Keratinocyte (primary cell): ENCODE data around the gene PEX11G. TPM values are rescaled to one million over a fixed set of nuclear protein-coding genes. Genes with fewer than 3 reads are reported as not detected.
A peak's percentile ranks its signal among the peaks of the same experiment; 100 is the strongest.

Experiments used
- DNase-seq: peaks from one replicate; pipeline ENCODE4 v3.0.0-alpha.2; 2011; ENCODE audit warnings: low read depth, missing footprints, low spot score
- FAIRE-seq: peaks from 2 replicates; lab custom pipeline; 2011; peaks lifted over from hg19 to GRCh38; lab: Jason Lieb, UNC
- H2AFZ ChIP-seq: 2 replicates; pipeline ENCODE4 v1.6.0; 2012; ENCODE audit warnings: low read length, control low read depth, inconsistent platforms; ENCODE audit not compliant: control insufficient read depth
- H3K27ac ChIP-seq: 2 replicates; pipeline ENCODE4 v1.5.1; 2011; ENCODE audit warnings: low read length; ENCODE audit not compliant: control insufficient read depth, insufficient read depth
- H3K27me3 ChIP-seq: 3 replicates; pipeline ENCODE4 v1.6.0; 2011; ENCODE audit warnings: low read length; ENCODE audit not compliant: control insufficient read depth, insufficient read depth; ENCODE audit errors: extremely low read depth
- H3K36me3 ChIP-seq, 2 experiments: 2 replicates in 1 of 2; 3 replicates in 1 of 2; pipeline ENCODE4 v1.5.1; 2011; ENCODE audit warnings: low read length in 2 of 2, mild to moderate bottlenecking in 1 of 2; ENCODE audit not compliant: control insufficient read depth in 2 of 2, insufficient read depth in 2 of 2; ENCODE audit errors: extremely low read depth in 1 of 2
- H3K4me1 ChIP-seq: 3 replicates; pipeline ENCODE4 v1.5.1; 2011; ENCODE audit warnings: low read length; ENCODE audit not compliant: control insufficient read depth, insufficient read depth; ENCODE audit errors: extremely low read depth
- H3K4me2 ChIP-seq: 3 replicates; pipeline ENCODE4 v1.6.0; 2011; ENCODE audit warnings: low read depth, low read length; ENCODE audit not compliant: control insufficient read depth, insufficient read depth; ENCODE audit errors: extremely low read depth
- H3K4me3 ChIP-seq, 3 experiments: fragments of 200-600 bp in 1 of 3; sonication (generic) in 1 of 3; 2 replicates in 2 of 3; 3 replicates in 1 of 3; pipeline ENCODE4 v1.5.1; 2011 to 2016; ENCODE audit warnings: low read length in 3 of 3, mild to moderate bottlenecking in 3 of 3, control low read depth in 2 of 3, inconsistent platforms in 1 of 3, low read depth in 1 of 3, mixed read lengths in 1 of 3, mixed run types in 1 of 3, moderate library complexity in 1 of 3; ENCODE audit not compliant: control insufficient read depth in 2 of 3, insufficient read depth in 2 of 3; ENCODE audit errors: extremely low read depth in 1 of 3
- H3K79me2 ChIP-seq: 2 replicates; pipeline ENCODE4 v1.6.0; 2012; ENCODE audit warnings: low read length; ENCODE audit not compliant: control insufficient read depth, insufficient read depth
- H3K9ac ChIP-seq: 3 replicates; pipeline ENCODE4 v1.6.0; 2011; ENCODE audit warnings: low read length; ENCODE audit not compliant: control insufficient read depth, insufficient read depth; ENCODE audit errors: extremely low read depth
- H3K9me1 ChIP-seq: 3 replicates; pipeline ENCODE4 v1.6.0; 2011; ENCODE audit warnings: low read length; ENCODE audit not compliant: control insufficient read depth, insufficient read depth; ENCODE audit errors: extremely low read depth
- H3K9me3 ChIP-seq: 2 replicates; pipeline ENCODE4 v1.5.1; 2012; ENCODE audit warnings: low read depth, low read length; ENCODE audit not compliant: control insufficient read depth
- H4K20me1 ChIP-seq: 3 replicates; pipeline ENCODE4 v1.6.0; 2011; ENCODE audit warnings: low read length; ENCODE audit not compliant: control insufficient read depth, insufficient read depth; ENCODE audit errors: extremely low read depth
- EZH2 ChIP-seq: IDR thresholded peaks from one replicate; pipeline ENCODE4 v1.6.1; 2012; ENCODE audit warnings: inconsistent platforms, mild to moderate bottlenecking, low read length, moderate library complexity
- dilution Hi-C: fragments of 300-500 bp; cut with MboI; formaldehyde crosslinking; loops from one replicate; pipeline ENCODE4 v1.7.0; 2020; ENCODE audit warnings: low sequenced_read_pairs; ENCODE audit not compliant: extremely low pct_ligation_motif_present
- polyA plus RNA-seq, 5 experiments: library from polyadenylated mRNA; depleted of rRNA in 3 of 5; stranded (reverse) in 3 of 5; stranded (forward) in 1 of 5; unstranded in 1 of 5; fragments of >200 nt; gene quantifications; 1 replicate in 1 of 5; 2 replicates in 3 of 5; 3 replicates in 1 of 5; pipeline versions ENCODE4 v1.2.1 to v1.2.3, GENCODE V29; 2011 to 2012; ENCODE audit warnings: missing spikeins in 2 of 5, low read depth in 1 of 5, low replicate concordance in 1 of 5
- TF ChIP-seq, protein P1 (sequence below), 3 experiments: IDR thresholded peaks in 1 of 3; conservative IDR thresholded peaks in 1 of 3; optimal IDR thresholded peaks in 1 of 3; 2 replicates in 2 of 3; 3 replicates in 1 of 3; pipeline versions ENCODE3 to v1.5.1; 2011; ENCODE audit warnings: low read length in 3 of 3, mild to moderate bottlenecking in 3 of 3, moderate library complexity in 2 of 3, control low read depth in 1 of 3, inconsistent platforms in 1 of 3; ENCODE audit not compliant: insufficient read depth in 2 of 3; ENCODE audit errors: extremely low read depth in 1 of 3

PEX11G gene
- polyA plus RNA-seq, 1 donor (not counting 4 experiments of a cell fraction or from before 2014, with no cell fraction given) = 1.1 TPM

DNA sequence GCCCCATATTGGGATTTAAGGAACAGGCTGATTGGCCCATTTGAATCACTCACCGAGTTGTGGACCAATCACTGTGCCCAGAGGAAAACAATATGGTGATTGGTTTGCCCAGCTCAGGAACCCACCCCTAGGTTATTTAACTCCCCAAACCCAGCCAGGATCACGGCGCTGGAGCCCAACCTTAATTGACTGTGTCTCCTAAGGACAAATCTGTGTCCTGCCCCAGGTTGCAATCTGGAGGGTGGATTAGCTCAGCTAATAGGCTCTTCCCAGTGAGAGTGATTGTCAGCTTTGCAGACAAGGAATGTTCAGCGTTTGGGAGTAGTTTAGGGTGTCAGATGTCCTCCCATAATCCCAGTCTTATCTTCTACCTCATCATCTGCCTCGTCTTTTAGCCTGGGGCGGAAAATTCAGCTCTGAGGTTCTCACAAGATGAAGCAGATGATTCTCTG, 23.6 kb upstream of the PEX11G start:
- Histone ChIP-seq H3K79me2 (no peaks in the 10 kb centered on the region), H2AFZ (peak overlapping the region; percentile 11), H3K27me3 (no peaks in the 10 kb centered on the region), H3K4me1 (peaks cover 13% of the 10 kb centered on the region), H3K9me1 (no peaks in the 10 kb centered on the region), H3K4me2 (peak overlapping the region; percentile 35), H3K9ac (no peak overlapping the region), H3K27ac (peak overlapping the region; percentile 6), H3K9me3 (no peaks in the 10 kb centered on the region), H3K36me3 (no peaks in the 10 kb centered on the region), H4K20me1 (no peaks in the 10 kb centered on the region), H3K4me3 (no peak overlapping the region)
- dilution Hi-C loops = no loop called here
- TF ChIP-seq, protein P1, sequence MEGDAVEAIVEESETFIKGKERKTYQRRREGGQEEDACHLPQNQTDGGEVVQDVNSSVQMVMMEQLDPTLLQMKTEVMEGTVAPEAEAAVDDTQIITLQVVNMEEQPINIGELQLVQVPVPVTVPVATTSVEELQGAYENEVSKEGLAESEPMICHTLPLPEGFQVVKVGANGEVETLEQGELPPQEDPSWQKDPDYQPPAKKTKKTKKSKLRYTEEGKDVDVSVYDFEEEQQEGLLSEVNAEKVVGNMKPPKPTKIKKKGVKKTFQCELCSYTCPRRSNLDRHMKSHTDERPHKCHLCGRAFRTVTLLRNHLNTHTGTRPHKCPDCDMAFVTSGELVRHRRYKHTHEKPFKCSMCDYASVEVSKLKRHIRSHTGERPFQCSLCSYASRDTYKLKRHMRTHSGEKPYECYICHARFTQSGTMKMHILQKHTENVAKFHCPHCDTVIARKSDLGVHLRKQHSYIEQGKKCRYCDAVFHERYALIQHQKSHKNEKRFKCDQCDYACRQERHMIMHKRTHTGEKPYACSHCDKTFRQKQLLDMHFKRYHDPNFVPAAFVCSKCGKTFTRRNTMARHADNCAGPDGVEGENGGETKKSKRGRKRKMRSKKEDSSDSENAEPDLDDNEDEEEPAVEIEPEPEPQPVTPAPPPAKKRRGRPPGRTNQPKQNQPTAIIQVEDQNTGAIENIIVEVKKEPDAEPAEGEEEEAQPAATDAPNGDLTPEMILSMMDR (optimal IDR thresholded peaks at IDR 0.05 in 1 of 3, IDR thresholded peaks at IDR 0.05 in 1 of 3, conservative IDR thresholded peaks at IDR 0.05 in 1 of 3; ENCODE audit: extremely low read depth in 1 of 3, insufficient read depth in 2 of 3, low read length in 3 of 3) = no peak
- no peak for TF ChIP-seq EZH2
- DNase-seq (no peak), FAIRE-seq (peak; percentile 83)

DNA sequence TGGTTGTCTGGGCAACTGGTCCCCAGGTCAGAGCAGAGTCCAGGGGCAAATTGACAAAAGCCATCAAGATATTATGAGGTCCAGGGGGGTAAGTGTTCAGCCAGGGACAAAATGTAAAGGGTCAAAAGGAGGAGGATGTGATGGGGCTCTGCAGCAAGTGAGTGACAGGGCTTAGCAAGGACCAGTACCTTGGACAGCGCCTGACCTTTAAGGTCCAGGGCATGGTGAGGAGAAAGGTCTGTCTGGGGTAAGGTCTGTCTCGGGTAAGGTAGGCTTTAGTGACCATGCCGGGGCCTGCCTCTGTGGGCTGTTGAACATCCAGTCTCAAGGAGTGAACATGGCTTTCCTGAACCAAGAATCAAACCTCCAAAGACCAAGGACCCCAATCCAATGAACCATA, 20.8 kb upstream of the PEX11G start:
- dilution Hi-C loops = no loop called here
- H3K4me2 ChIP-seq = no peak overlapping the region
- no peaks in the 10 kb centered on the region for H3K9me1 ChIP-seq
- no peaks in the 10 kb centered on the region for H3K9me3 ChIP-seq
- no peaks in the 10 kb centered on the region for H3K36me3 ChIP-seq
- no peak overlapping the region for H2AFZ ChIP-seq
- H4K20me1 ChIP-seq = no peaks in the 10 kb centered on the region
- DNase-seq = no peak
- no peak overlapping the region for H3K4me3 ChIP-seq
- H3K9ac ChIP-seq = no peak overlapping the region
- H3K79me2 ChIP-seq = no peaks in the 10 kb centered on the region
- H3K27me3 ChIP-seq = no peaks in the 10 kb centered on the region
- peaks cover 8% of the 10 kb centered on the region for H3K4me1 ChIP-seq
- no peak overlapping the region for H3K27ac ChIP-seq
- FAIRE-seq = no peak
- no peak for TF ChIP-seq EZH2
- TF ChIP-seq, protein P1 (optimal IDR thresholded peaks at IDR 0.05 in 1 of 3, IDR thresholded peaks at IDR 0.05 in 1 of 3, conservative IDR thresholded peaks at IDR 0.05 in 1 of 3; ENCODE audit: extremely low read depth in 1 of 3, insufficient read depth in 2 of 3, low read length in 3 of 3) = no peak
